HEK293 (cell line): ENCODE data around the gene MED17.

Experiments
- CTCF ChIP-seq: fragments of 450-650 bp; formaldehyde crosslinking; IDR thresholded peaks from 2 replicates; pipeline ENCODE4 v1.5.1; 2016; ENCODE audit warnings: missing biosample characterization, missing genetic modification characterization
- MEIS1 ChIP-seq: sonication (generic); formaldehyde crosslinking; IDR thresholded peaks from 2 replicates; pipeline ENCODE4 v1.8.1; 2022; ENCODE audit warnings: missing genetic modification reagents, mild to moderate bottlenecking, borderline replicate concordance
- SALL2 ChIP-seq: fragments of 450-650 bp; formaldehyde crosslinking; IDR thresholded peaks from 2 replicates; pipeline ENCODE4 v1.5.0; 2017; ENCODE audit warnings: missing biosample characterization, mild to moderate bottlenecking, missing genetic modification characterization, borderline replicate concordance
- YY1 ChIP-seq: fragments of 450-650 bp; formaldehyde crosslinking; IDR thresholded peaks from 2 replicates; pipeline ENCODE4 v1.5.1; 2018; ENCODE audit warnings: missing biosample characterization, missing genetic modification characterization
- ZBTB7A ChIP-seq: fragments of 450-650 bp; formaldehyde crosslinking; IDR thresholded peaks from 2 replicates; pipeline ENCODE4 v1.5.1; 2016; ENCODE audit warnings: low read depth, missing biosample characterization, missing genetic modification characterization
- ZFP3 ChIP-seq: fragments of 450-650 bp; formaldehyde crosslinking; IDR thresholded peaks from 2 replicates; pipeline ENCODE4 v1.5.1; 2016; ENCODE audit warnings: low read depth, missing biosample characterization, missing genetic modification characterization
- ZNF121 ChIP-seq: fragments of 450-650 bp; formaldehyde crosslinking; IDR thresholded peaks from 2 replicates; pipeline ENCODE4 v1.5.1; 2016; ENCODE audit warnings: missing biosample characterization, missing genetic modification characterization
- ZNF146 ChIP-seq: fragments of 450-650 bp; formaldehyde crosslinking; IDR thresholded peaks from 2 replicates; pipeline ENCODE4 v1.5.1; 2016; ENCODE audit warnings: missing biosample characterization, missing genetic modification characterization
- ZNF335 ChIP-seq: fragments of 450-650 bp; formaldehyde crosslinking; conservative IDR thresholded peaks from 2 replicates; pipeline ENCODE4 v1.5.1; 2016; ENCODE audit warnings: missing biosample characterization, missing genetic modification characterization
- ZNF350 ChIP-seq: fragments of 450-650 bp; formaldehyde crosslinking; IDR thresholded peaks from 2 replicates; pipeline ENCODE4 v1.5.0; 2017; ENCODE audit warnings: missing biosample characterization, mild to moderate bottlenecking, missing genetic modification characterization
- ZNF785 ChIP-seq: fragments of 450-650 bp; formaldehyde crosslinking; IDR thresholded peaks from 2 replicates; pipeline ENCODE4 v1.5.1; 2016; ENCODE audit warnings: missing biosample characterization, missing genetic modification characterization
- TF ChIP-seq, protein P1 (sequence below): sonication (generic); formaldehyde crosslinking; IDR thresholded peaks from 2 replicates; pipeline ENCODE4 v1.8.1; 2022; ENCODE audit warnings: mild to moderate bottlenecking, moderate library complexity, missing genetic modification reagents
- TF ChIP-seq, protein P2 (sequence below): fragments of 450-650 bp; formaldehyde crosslinking; IDR thresholded peaks from 2 replicates; pipeline ENCODE4 v1.5.1; 2017; ENCODE audit warnings: missing biosample characterization, missing genetic modification characterization

GRCh38 chr11:93791493-93791892 is 7.4 kb downstream of the MED17 start:
- no peak for TF ChIP-seq CTCF (tag by site-specific recombination)
- TF ChIP-seq, protein P1, sequence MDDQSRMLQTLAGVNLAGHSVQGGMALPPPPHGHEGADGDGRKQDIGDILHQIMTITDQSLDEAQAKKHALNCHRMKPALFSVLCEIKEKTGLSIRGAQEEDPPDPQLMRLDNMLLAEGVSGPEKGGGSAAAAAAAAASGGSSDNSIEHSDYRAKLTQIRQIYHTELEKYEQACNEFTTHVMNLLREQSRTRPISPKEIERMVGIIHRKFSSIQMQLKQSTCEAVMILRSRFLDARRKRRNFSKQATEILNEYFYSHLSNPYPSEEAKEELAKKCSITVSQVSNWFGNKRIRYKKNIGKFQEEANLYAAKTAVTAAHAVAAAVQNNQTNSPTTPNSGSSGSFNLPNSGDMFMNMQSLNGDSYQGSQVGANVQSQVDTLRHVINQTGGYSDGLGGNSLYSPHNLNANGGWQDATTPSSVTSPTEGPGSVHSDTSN (CRISPR knock-in tag): no peak
- no peak for TF ChIP-seq ZNF121 (tag by site-specific recombination)
- TF ChIP-seq, protein P2, sequence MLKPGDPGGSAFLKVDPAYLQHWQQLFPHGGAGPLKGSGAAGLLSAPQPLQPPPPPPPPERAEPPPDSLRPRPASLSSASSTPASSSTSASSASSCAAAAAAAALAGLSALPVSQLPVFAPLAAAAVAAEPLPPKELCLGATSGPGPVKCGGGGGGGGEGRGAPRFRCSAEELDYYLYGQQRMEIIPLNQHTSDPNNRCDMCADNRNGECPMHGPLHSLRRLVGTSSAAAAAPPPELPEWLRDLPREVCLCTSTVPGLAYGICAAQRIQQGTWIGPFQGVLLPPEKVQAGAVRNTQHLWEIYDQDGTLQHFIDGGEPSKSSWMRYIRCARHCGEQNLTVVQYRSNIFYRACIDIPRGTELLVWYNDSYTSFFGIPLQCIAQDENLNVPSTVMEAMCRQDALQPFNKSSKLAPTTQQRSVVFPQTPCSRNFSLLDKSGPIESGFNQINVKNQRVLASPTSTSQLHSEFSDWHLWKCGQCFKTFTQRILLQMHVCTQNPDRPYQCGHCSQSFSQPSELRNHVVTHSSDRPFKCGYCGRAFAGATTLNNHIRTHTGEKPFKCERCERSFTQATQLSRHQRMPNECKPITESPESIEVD: no peak
- TF ChIP-seq MEIS1 (CRISPR knock-in tag): no peak
- TF ChIP-seq YY1 (tag by site-specific recombination): no peak
- no peak for TF ChIP-seq ZNF785 (tag by site-specific recombination)
- no peak for TF ChIP-seq ZBTB7A (tag by site-specific recombination)
- no peak for TF ChIP-seq ZFP3
- TF ChIP-seq ZNF335 (tag by site-specific recombination): no peak
- TF ChIP-seq SALL2 (tag by site-specific recombination): no peak
- TF ChIP-seq ZNF350: no peak
- no peak for TF ChIP-seq ZNF146
